ENCODE results near the gene ABCA4.

Gene ABCA4

DNA sequence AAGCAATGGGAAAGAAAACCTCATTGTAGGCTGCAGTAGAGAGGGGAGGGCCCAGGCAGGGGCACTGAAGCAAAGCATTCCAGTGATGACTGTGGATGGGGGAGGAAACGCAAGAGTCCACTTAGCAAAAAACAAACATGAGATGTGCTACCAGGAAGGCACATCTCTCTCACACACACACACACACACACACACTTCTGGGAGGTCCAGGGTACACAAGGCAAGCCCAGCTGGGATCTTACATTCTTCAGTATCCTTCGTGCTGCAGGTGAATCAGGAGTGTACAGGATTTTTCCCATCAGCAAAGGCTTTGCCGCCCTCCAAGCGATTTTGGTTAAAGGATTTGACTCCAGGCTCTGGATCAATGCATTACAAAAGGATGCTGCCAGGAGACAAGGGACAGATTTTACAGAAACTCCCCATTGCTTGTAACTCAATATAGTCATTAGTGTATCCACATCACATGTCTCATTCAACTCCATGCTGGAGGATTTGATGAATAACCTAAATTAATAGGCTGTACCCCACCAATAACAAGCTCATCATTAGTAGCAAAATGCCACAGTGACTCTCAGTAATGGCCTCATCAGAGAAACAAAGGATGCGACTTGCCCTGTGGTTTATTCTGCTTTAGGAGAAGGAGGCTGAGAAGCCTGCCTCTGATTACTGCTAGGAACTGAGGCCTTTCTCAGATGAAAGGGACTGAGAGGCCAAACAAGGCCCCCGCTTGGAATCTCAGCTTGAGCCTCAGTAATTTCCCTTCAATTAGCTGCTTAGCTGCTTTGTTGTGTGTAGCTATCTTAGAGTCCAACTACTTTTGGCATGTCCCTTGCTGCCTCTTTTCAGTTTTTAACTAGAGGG is 41.6 kb downstream of the ABCA4 start:
- DNase-seq: no peak

DNA sequence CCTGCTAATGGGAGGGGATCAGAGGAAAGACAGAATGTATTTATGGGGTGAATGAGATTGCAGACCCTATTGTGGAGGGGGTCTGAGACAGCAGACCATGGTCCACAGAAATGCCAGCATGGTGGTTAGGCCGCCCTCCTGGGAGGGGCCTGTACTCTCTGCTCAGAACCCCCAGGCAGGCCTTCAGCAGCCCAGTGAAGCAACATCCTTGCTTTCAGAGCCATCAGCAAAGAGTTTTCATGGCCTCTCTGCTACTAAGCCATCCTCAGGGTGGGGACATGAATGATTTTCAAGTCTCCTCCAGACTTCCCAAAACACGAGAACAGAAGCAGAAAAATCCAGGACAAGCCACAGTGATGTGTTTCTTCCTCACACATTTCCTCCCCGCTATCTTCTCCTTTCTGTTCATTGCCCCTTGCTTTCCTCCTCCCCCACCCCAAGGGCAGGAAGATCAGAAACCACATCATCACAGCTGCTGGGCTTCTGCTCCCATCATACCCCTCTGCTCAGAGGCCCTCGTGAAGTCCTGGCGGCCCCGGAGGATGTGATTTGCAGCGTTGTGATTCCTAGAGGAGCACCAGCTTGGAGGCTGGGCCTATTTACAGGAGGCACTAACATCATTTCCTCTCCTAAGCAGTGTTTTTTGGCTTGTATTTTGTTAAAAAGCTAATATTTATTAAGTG is 48.0 kb downstream of the ABCA4 start:
- DNase-seq: no peak

DNA sequence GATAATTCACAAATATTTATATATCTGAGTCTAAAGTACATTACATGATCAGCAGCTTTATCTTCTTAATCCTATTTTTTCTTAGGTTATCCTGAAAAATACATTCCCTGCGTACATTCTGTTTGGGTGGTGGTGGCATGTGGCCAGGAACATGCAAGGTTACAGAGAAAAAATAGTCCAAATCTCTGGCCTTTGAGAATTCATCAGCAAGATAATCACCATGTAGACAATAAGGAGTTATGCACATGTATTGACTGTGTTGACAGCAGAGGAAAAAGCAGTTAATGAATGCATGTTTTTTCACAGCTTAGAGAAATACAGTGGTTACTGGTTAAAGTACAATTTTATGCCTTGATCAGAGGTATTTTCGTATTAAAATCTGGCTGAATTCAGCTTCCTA is 49.0 kb downstream of the ABCA4 start:
- DNase-seq: no peak

DNA sequence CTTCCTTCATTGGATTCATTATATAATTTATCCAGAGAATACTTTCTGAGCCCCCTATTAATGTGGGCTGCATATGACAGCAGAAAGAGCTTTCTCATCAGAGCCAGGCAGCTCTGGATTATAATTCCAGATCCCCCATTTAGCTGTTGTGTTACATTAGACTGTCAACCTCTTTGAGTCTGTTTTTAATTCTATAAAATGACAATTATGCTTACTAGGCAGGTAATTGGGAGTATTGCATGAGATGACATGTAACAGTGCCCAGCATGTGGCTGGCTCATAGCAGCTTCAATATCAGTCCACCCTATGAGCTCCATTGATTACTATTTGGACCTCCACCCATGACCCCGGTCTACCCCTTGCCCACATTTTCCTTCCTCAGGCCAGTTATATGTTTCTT is 49.6 kb downstream of the ABCA4 start:
- no peak for DNase-seq

DNA sequence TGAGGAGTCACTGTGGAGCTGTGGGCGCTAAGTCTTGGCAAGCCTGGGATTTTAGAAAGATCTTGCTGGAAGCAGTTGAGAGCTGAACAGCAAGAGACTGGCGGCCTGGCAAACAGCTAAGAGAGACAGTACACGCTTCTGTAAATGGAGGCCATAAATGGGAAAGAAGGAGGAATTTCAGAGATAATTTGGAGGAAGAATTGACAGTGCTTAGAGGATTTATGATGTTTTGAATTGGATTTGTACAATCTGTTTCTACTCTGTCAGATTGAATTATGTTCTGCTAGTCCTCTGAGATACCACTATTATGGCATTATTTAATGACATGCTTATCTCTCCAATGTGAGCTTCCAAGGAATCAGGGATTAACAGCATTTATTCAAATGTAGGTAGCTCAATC is 50.1 kb downstream of the ABCA4 start:
- no peak for DNase-seq

DNA sequence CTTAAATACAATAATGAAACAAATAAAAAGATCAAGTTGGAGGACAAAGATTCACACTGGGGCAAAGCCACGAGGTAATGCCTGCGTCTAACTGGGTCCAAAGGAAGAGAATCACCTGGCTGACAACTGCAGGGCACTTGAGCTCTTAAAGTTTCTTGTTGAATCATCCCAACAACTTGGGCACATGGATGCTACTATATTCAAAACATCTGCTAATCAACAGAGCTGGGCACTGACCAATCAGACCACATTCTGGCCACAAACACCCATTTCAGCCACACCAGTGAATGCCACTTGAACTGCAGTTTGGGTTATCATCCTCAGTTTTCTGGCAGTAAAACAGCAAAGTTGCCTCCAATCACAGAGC is 51.0 kb downstream of the ABCA4 start:
- no peak for DNase-seq

DNA sequence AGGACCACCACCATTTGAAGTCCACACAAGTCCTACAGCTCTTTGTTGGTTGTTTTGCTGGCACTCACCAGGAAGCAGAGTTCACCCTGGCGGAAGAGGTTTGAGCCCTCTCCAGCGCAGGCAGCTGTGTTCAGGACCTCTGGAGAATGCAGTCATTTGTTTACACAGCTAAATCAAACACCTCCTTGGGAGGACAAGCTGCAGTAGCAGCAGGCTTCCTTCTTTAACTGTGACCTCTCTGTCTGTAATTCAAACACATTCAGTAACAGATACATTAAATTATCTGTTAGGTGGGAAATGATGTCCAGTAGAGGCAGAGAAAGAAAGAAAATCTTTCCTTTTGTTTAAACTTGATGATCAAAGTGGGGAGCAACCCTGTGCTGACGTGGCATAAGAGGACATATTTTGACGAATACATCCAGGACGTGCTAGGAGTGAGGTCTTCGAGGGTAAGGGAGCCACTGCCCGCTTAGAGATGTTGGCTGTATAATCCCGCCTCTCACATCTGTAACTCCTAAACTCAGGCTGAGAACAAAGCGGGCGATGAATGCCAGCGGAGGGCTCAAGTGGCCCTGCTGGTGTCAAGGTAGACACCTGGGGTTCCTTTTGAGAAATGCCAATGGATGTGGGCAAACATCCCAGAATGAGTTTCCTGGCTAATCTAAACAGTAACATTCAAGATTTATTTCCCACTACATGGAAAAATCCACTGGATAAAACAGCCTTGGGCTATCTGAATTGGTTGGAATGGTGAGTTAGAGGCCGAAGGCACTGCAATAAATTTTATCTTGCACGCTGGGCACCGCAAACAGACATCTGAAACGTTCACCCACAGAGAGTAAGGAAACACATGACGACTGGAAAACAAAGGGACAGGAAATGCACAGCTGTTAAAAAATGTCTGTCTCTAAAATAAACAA is 51.7 kb downstream of the ABCA4 start:
- DNase-seq: no peak

DNA sequence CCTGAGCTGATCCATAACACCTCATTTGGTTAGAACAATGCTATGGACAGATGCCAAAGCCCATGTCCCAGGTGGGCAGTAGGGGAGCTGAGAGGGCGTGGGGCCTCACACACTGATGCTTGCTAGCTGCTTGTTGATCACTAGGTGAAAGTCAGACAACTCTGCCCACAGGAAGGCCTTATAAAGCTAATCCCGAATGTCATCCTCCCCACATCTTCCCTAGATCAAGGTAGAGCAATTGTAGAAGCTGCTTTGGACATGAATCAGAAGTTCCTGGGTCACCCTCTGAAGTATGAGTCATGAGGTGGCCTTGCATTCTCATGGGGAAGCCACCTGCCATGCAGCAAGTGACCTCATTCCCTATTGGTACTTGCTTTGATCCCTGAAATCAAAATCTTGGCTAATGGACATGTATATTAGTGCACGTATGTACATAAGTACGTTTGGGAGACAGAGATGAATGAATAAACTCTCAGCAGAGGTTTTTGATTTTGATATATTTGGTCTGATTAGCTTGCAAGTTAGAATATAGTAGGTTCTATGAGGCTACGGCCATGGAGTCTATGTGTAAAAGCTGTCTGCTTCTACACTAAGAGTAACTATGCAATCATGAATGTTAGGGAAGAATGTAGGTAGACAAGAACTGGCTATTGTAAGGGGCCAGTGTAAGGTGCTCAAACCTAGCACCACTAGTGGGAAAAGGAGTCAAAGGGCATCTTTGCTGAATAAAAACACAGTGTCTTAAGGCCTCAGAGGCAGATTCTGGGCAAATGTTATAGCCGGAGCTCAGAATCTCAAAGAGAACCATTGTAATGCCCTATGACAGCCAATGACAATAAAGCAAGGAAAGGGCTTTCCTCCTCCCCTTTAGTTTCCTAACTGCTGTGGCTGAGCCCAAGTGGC is 52.6 kb downstream of the ABCA4 start:
- no peak for DNase-seq

DNA sequence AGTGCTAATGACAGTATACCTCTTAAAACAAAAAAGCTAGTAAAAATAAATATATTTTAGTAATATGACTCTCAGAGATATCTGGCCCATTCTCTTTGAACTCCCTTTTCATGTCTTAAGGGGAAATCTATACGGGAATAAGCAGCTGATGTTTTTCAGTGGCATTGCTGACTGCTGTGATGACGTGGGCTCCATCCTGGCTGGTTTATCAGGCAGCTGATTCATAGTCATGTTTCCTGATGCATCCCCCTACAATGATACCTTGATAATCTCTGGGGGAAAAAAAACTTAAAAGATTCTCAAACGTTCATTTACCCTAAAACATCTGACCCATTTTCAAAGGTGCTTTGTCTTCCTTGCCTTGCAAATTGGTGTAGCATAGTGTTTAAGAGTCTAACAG is 53.8 kb downstream of the ABCA4 start:
- no peak for DNase-seq

DNA sequence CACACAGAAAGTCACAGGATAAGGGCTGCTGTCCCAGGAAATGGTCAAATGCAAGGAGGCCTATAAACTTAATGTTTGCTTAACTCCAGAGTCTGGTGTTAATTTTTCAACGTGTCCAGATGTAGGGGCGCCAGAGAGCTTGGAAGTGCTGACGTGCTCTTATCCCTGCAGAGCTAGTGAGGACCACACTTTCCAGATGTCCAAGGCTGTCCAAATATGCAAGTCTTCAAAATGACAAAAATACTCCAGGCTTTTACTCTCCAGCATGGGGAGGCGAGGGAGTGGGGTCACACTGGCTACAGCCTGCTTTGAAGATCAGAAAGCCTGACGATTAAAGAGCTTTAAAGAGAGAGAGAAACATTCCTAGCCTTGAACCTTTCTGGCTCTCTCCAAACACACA is 57.6 kb downstream of the ABCA4 start:
- DNase-seq: no peak

DNA sequence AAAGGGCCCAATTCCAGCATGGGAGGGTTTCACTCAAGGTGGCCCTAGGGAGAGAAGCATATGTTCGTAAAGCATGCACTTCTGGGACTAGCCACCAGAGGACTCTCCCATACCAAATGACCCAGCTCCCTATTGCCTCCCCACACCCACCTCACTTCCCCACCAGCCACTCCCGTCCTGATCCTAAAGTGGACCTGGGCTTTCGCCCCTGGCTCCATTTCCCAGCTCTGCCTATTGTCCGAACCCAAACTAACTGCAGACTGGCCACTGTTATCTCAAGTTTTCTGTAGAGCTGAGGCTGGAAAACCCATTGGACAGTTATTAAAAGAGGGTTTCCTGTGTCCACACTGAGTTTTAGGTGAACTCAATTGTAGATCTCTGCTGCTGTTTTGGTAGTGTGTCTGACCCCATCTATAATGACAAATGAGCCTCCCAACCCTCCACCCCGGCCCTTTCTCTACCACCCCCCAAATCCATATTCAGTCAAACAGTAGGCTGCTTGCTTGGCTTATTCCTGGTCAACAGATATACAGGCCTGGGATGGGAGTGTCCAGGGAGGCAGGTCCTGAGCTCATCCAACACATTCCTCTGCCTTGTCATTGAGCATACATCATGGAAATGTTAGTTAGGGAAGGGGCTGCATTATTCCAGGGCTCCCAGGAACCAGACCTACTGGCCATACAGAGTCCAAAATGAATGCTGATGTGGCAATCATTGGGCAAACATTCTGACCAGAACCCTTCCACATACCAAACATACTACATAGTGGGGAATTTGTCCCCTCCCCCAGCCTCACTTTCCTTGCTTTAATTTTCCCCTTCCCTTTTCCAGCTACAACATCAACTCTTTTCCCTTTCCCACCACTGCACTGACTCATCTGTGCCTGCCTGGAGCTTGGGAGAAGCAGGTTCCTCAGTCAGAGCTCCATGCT is 59.2 kb downstream of the ABCA4 start:
- DNase-seq: peak in 1 of 6 experiments; percentile 9

DNA sequence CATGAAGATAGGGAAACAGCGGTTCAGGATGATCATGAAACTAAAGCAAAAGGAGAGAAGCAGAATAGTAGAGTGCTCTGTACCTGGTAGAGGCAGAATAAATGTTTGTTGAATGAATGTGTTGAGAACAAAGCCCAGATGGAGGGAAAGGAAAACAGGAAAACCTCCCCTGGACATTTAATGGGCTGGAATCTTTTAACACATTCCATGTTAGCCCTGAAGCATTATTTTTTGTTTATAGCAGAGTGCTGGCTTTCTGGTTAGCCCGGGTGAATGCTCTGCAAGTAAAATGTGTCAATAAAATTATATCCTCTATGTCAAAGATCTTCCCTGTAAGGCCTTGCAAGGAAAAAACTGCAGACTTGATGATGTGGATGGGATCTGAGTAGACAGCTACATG is 60.2 kb downstream of the ABCA4 start:
- no peak for DNase-seq

DNA sequence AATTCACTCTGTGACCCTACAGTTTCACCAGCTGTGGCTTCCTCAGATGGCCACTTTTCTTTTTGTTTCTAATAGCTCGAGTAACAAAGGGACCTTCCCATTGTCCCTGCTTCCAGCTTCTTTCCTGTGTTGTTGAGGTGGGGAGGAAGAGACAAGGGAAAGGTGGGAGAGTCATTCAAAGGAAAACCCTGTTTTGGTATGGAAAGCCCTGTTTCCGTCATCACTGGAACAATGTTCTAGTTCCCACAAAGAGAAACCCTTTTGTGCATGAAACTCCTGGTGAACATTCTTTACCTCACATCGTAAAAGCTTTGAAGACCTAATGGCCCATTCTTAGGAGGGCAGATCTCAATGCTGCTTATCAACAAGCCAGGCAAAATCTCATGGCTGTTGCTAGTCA is 62.2 kb downstream of the ABCA4 start:
- DNase-seq: no peak

DNA sequence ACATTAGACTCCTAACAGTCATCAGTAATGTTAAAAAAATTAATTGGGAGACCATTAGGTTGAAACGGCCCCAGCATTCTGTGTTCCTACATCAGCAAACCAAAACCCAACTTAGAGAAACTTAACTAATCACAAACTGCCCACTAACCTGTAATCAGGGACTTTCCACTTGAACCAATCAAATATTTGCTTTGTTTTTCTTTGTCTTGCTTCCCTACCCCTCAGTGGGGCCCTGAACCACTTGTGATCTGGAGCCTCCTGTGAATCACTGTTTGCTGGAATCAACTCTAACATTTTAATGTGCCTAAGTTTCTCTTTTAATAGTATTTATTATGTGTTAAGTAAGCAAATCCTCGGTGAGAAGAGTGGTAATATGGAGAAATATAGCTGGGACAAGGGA is 64.0 kb downstream of the ABCA4 start:
- no peak for DNase-seq

DNA sequence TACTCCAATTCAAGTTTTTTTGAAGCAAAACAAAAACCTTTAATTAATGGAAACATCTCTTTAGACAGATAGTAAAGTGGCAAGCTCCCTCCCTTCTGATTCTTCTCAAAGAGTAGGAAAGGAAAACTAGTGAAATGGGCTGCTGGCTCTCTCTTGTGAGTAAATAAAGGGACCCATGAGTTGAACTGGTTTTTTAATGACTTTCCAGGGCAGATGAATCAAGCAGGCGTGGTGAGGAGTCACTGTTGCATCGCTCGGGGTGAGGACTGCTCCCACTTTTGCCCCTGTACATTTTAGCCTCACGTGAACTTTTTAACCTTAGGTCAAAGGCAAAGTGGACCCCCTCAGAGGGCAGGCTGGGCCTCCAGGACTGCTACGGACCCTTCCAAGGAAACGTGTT is 64.8 kb downstream of the ABCA4 start:
- DNase-seq: no peak

DNA sequence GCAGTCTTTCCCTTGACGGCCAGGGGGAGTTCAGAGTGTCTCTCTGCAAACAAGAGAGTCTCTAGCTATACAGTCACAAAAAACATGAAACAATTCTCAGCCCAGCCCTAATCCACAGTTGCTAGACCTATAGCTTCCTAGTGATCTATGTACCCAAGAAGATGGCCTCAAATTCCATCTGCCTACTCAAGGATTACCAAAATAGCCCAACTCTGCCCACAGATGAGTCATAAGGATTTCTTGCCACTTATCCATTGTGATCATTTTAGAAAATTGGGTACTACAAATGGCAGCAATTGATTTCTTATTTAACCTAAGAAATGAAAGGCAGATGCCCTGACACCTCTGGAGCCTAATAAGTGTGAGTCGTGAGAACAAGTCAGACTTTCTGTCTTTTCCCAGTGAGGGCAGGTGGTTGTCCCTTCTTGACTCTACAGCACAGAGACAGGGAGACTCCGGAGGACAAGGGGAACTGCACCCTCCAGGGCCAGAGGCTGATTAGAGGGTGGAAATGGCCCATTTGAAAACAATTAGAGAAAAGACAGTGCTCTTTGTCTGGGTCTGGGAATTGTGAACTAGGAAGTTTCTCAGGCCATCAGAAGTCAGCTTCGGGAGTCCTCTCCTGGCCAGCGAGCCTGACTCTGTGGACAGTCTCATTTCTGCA is 65.4 kb downstream of the ABCA4 start:
- no peak for DNase-seq

DNA sequence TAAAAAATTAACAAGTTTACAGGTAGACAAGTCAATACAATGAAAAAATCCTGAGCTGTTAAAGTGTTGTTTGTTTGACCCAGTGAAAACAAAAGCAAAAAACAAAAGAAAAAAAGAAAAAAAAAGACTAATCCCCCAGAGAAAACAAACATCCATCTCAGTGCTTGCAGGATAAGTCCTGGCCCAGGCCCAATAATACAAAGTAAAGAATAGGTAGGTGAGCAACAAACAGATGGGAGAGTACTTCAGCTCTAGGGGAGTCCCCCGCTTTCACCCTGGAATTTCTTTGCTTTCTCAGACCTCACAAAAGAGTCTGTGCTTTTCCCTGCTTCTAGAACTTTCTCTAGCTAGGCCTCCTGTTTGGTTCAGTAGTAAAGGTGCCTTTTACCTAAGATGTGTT is 70.3 kb downstream of the ABCA4 start:
- no peak for DNase-seq

DNA sequence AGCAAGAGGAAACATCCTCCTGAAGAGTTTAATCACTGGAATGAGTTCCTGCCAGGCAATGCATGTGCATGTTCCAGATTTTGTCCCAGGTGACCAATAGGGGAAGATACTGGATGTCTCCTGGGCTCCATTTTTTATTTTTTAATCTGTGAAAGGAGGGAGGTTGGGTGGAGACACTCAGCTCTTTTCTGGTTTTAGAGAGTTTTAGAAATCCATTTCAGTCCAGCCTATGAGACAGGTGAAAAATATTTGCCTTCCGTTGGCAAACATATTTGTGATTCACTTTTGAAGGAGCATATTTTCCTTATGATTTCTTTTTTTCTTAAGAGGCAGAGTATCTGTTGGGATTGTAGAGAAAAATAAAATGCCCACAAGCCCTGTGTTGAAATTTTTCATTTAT is 70.7 kb downstream of the ABCA4 start:
- DNase-seq: no peak

DNA sequence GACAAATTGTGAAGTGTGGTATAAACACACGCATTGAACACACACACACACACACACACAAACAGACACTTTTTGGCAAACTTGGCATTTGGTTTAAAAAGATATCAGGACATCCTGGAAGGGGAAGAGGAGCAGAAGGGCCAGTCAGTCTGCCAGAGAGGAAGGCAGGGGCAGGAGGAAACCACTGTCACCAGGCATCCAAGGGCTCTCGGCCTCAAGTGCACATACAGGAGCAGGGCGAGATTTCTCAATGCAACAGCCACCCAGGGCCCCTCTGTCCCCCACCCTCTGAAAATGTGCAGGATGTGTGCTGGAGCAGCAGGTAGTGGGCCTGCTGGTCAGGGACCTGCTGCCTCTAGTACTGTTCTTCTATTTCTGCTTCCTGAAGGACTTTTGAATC is 71.2 kb downstream of the ABCA4 start:
- no peak for DNase-seq

DNA sequence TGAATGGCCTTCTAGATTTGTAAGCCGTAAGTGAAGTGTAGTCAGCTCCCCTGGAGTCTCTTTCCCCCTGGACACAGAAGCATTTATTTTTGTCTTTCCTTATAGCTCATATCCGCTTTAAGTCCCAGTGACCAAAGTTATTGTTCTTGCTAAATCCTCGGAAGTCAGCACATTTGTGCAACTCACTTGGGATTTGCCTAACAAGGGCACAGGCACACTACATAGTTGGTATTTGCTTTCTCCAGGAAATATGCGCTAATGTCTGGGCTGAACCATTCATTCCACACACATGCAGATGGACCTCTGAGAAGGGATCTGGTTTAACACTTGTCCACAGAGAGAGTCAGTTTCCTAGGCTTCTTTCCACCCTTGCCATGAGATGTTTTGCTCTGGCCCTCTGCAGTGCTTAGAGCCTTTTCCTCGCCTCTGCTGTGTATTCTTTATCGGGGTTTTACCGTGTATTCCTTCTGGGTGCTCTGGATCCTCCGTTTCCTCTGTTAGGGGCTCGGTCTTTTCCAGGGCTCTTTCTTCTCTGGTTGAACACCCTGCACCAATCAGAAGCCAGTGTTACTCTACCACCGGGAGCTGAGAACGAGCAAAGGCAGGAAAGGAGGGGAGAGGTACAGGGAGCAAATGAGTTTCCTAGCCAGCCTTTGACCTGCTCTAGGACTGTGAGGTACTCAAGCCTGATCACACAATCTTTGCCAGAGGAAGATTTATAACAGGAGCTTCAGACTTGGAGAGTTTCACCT is 72.4 kb downstream of the ABCA4 start:
- DNase-seq: no peak
